GM12865 (cell line): Measurements from ENCODE around the gene LEMD2.

Experiments
- DNase-seq: peaks from one replicate; pipeline ENCODE4 v3.0.0; 2010; ENCODE audit warnings: low read depth
- H3K4me3 ChIP-seq: 2 replicates; pipeline ENCODE4 v1.5.1; 2011; ENCODE audit warnings: mild to moderate bottlenecking, low read depth, low read length, control low read depth
- CTCF ChIP-seq: IDR thresholded peaks from 2 replicates; pipeline ENCODE4 v1.5.1; 2011; ENCODE audit warnings: low read length, control low read depth, low read depth, inconsistent platforms; ENCODE audit not compliant: insufficient read depth; ENCODE audit errors: missing control alignments

Gene LEMD2

GRCh38 chr6:33787346-33787953 is 1.5 kb downstream of the LEMD2 start:
- no peak for DNase-seq
- no peak for TF ChIP-seq CTCF
- peak overlapping the region; percentile 51 for H3K4me3 ChIP-seq

- no peak for DNase-seq
- H3K4me3 ChIP-seq = no peak overlapping the region
Observed at GRCh38 chr6:33786736-33787135, 2.2 kb downstream of the LEMD2 start.

GRCh38 chr6:33785778-33786177 is 3.2 kb downstream of the LEMD2 start:
- H3K4me3 ChIP-seq = no peak overlapping the region
- no peak for TF ChIP-seq CTCF

More at GRCh38 chr6:33786736-33787135, 2.2 kb downstream of the LEMD2 start:
- TF ChIP-seq CTCF = no peak

GRCh38 chr6:33784787-33785186 is 4.1 kb downstream of the LEMD2 start:
- no peak for TF ChIP-seq CTCF
- no peak overlapping the region for H3K4me3 ChIP-seq
- no peak for DNase-seq

More at GRCh38 chr6:33785778-33786177, 3.2 kb downstream of the LEMD2 start:
- no peak for DNase-seq

GRCh38 chr6:33783781-33784520 is 5.0 kb downstream of the LEMD2 start:
- no peak overlapping the region for H3K4me3 ChIP-seq
- no peak for DNase-seq
- TF ChIP-seq CTCF = no peak

GRCh38 chr6:33782561-33782960 is 6.4 kb downstream of the LEMD2 start:
- TF ChIP-seq CTCF = no peak
- DNase-seq = no peak
- no peak overlapping the region for H3K4me3 ChIP-seq
